Sigmoid colon (tissue), 7 donors: ENCODE measurements around the gene POLRMT. TPM values are rescaled to one million over a fixed set of nuclear protein-coding genes. Genes with fewer than 3 reads are reported as not detected.
"Not testable (repeated sequence)": the region's sequence is repeated elsewhere in the genome, so short reads cannot be mapped to it uniquely, and the experiment has no call there.

Experiments used
- DNase-seq: peaks from one replicate; pipeline ENCODE4 v3.0.0-alpha.2; 2019
- H3K27ac ChIP-seq, 4 donors: fragments of 200-600 bp; sonication (generic); one replicate each; pipeline ENCODE4 v1.5.1; 2016 to 2019; ENCODE audit warnings: mild to moderate bottlenecking in 1 of 4
- H3K27me3 ChIP-seq, 3 donors: fragments of 200-600 bp; sonication (generic); one replicate each; pipeline ENCODE4 v1.5.1; 2019; ENCODE audit warnings: mild to moderate bottlenecking in 1 of 3
- H3K36me3 ChIP-seq, 4 donors: fragments of 200-600 bp; sonication (generic); one replicate each; pipeline ENCODE4 v1.5.1; 2016 to 2019
- H3K4me1 ChIP-seq, 4 donors: fragments of 200-600 bp; sonication (generic); one replicate each; pipeline ENCODE4 v1.5.1; 2017 to 2019
- H3K4me3 ChIP-seq, 4 donors: fragments of 200-600 bp; sonication (generic); one replicate each; pipeline ENCODE4 v1.5.1; 2017 to 2019; ENCODE audit warnings: mild to moderate bottlenecking in 2 of 4, moderate library complexity in 1 of 4
- H3K9me3 ChIP-seq, 4 donors: fragments of 200-600 bp in 3 of 4; sonication (generic) in 3 of 4; one replicate each; pipeline versions ENCODE4 v1.5.1 to v1.6.1; 2013 to 2019
- CTCF ChIP-seq, 4 experiments: fragments of 450-650 bp in 3 of 4; fragments of 200-600 bp in 1 of 4; IDR thresholded peaks; one replicate each; pipeline ENCODE4 v1.5.1; 2016 to 2019; ENCODE audit warnings: antibody characterized with exemption in 4 of 4, mild to moderate bottlenecking in 3 of 4, moderate library complexity in 2 of 4
- EP300 ChIP-seq, 4 donors: sonication (generic); formaldehyde crosslinking; IDR thresholded peaks; one replicate each; pipeline ENCODE4 v1.6.1; 2017; ENCODE audit warnings: antibody characterized with exemption in 4 of 4
- POLR2A ChIP-seq, 2 donors: fragments of 450-650 bp; IDR thresholded peaks; one replicate each; pipeline ENCODE4 v1.6.1; 2016; ENCODE audit warnings: antibody characterized with exemption in 2 of 2, mild to moderate bottlenecking in 2 of 2, moderate library complexity in 2 of 2
- POLR2AphosphoS5 ChIP-seq, 4 donors: sonication (generic); formaldehyde crosslinking; IDR thresholded peaks; one replicate each; pipeline ENCODE4 v1.6.1; 2017; ENCODE audit warnings: antibody characterized with exemption in 4 of 4
- whole genome bisulfite sequencing, 2 donors: extraction: QIAGEN DNeasy Blood & Tissue Kit; methylation state at CpG; one replicate each; pipeline ENCODE4 v1.1.7; 2013; 5-methylcytosine and 5-hydroxymethylcytosine counted together
- intact Hi-C: fragments of 100-400 bp; cut with DNase I; formaldehyde crosslinking; loops from one replicate; pipeline ENCODE4 v1.15.1; 2023
- polyA plus RNA-seq, 3 donors: library from polyadenylated mRNA; stranded (reverse); fragments of 200-250 nt; gene quantifications; one replicate each; pipeline ENCODE4 v1.2.3, GENCODE V29; 2013
- total RNA-seq, 4 donors: library from RNA; depleted of rRNA; stranded (reverse); fragments of >200 nt; gene quantifications; one replicate each; pipeline ENCODE4 v1.1.0, GENCODE V29; 2016
- donor health status: healthy with polysubstance abuse.
- donor health status: Bipolar disorder and iron deficiency.
- donor health status: healthy.

POLRMT gene
- total and polyA plus RNA-seq, 7 donors: 16.8 to 63.0 (median 24.0) TPM

- no peak overlapping the region for H3K4me3 ChIP-seq
- peaks cover 0 to 40% (median 29%) of the 10 kb centered on the region in 4 donors for H3K4me1 ChIP-seq
- H3K27ac ChIP-seq: no peak overlapping the region
- peaks cover 0 to 6% (median 4%) of the 10 kb centered on the region in 4 donors for H3K36me3 ChIP-seq
- intact Hi-C loops: no loop called here
- TF ChIP-seq EP300 (IDR thresholded peaks at IDR 0.05) (no peak), CTCF (IDR thresholded peaks at IDR 0.05) (peak in 3 of 4 experiments; percentile 11 to 27 (median 17))
- peak; percentile 80 for DNase-seq
- H3K9me3 ChIP-seq: no peaks in the 10 kb centered on the region
- WGBS, 2 donors: 3 to 9% methylated on average over 41 of the region's 41 CpGs
- peaks cover 40 to 88% (median 41%) of the 10 kb centered on the region in 3 donors for H3K27me3 ChIP-seq
These were observed 45.1 kb downstream of the POLRMT start for GRCh38 chr19:588093-588740.

GRCh38 chr19:585551-586110, 47.7 kb downstream of the POLRMT start:
- DNase-seq: no peak
- H3K9me3 ChIP-seq: no peaks in the 10 kb centered on the region
- no peak overlapping the region for H3K27ac ChIP-seq
- H3K36me3 ChIP-seq: peaks cover 19 to 32% (median 26%) of the 10 kb centered on the region in 4 donors
- no peak overlapping the region for H3K4me3 ChIP-seq
- WGBS, 2 donors: 54 to 69% methylated on average over 10 of the region's 10 CpGs
- peaks cover 23 to 62% (median 27%) of the 10 kb centered on the region in 3 donors for H3K27me3 ChIP-seq
- peaks cover 0 to 33% (median 26%) of the 10 kb centered on the region in 4 donors for H3K4me1 ChIP-seq
- intact Hi-C loops: no loop called here
- TF ChIP-seq EP300 (IDR thresholded peaks at IDR 0.05) (no peak), POLR2AphosphoS5 (IDR thresholded peaks at IDR 0.05) (peak in 1 of 4 donors; percentile 24), POLR2A (IDR thresholded peaks at IDR 0.05) (no peak), CTCF (IDR thresholded peaks at IDR 0.05) (no peak)

- H3K27me3 ChIP-seq: peaks cover 19 to 58% (median 23%) of the 10 kb centered on the region in 3 donors
- 79 to 86% methylated on average over 34 of the region's 34 CpGs for WGBS, 2 donors
- DNase-seq: not testable (repeated sequence)
These were observed 48.2 kb downstream of the POLRMT start for GRCh38 chr19:585146-585545.

GRCh38 chr19:584240-585001, 48.9 kb downstream of the POLRMT start:
- Histone ChIP-seq H3K27me3 (peaks cover 19 to 56% (median 22%) of the 10 kb centered on the region in 3 donors), H3K4me1 (peaks cover 0 to 27% (median 21%) of the 10 kb centered on the region in 4 donors), H3K27ac (no peak overlapping the region), H3K36me3 (peaks cover 25 to 44% (median 38%) of the 10 kb centered on the region in 4 donors), H3K4me3 (no peak overlapping the region), H3K9me3 (no peaks in the 10 kb centered on the region)
- WGBS, 2 donors: 19 to 36% methylated on average over 38 of the region's 38 CpGs
- TF ChIP-seq POLR2A (IDR thresholded peaks at IDR 0.05): no peak
- peak; percentile 70 to 85 (median 76) for TF ChIP-seq CTCF (IDR thresholded peaks at IDR 0.05)
- no peak for TF ChIP-seq EP300 (IDR thresholded peaks at IDR 0.05)
- peak in 1 of 4 donors; percentile 55 for TF ChIP-seq POLR2AphosphoS5 (IDR thresholded peaks at IDR 0.05)
- DNase-seq: no peak
- intact Hi-C loops: no loop called here

More at GRCh38 chr19:585146-585545, 48.2 kb downstream of the POLRMT start:
- Histone ChIP-seq H3K36me3 (peaks cover 24 to 36% (median 30%) of the 10 kb centered on the region in 4 donors), H3K4me1 (peaks cover 0 to 29% (median 22%) of the 10 kb centered on the region in 4 donors)
- intact Hi-C loops, H3K9me3 ChIP-seq, H3K4me3 ChIP-seq, H3K27ac ChIP-seq: not testable (repeated sequence)

- H3K4me1 ChIP-seq: peaks cover 0 to 22% (median 17%) of the 10 kb centered on the region in 4 donors
- no peak for TF ChIP-seq POLR2AphosphoS5 (IDR thresholded peaks at IDR 0.05)
- no peak for TF ChIP-seq EP300 (IDR thresholded peaks at IDR 0.05)
- TF ChIP-seq POLR2A (IDR thresholded peaks at IDR 0.05): no peak
- no peak for TF ChIP-seq CTCF (IDR thresholded peaks at IDR 0.05)
- H3K36me3 ChIP-seq: peaks cover 25 to 48% (median 38%) of the 10 kb centered on the region in 4 donors
- no peak overlapping the region for H3K27ac ChIP-seq
- no peak for DNase-seq
- H3K9me3 ChIP-seq: no peaks in the 10 kb centered on the region
- no peak overlapping the region for H3K4me3 ChIP-seq
- intact Hi-C loops: no loop called here
- H3K27me3 ChIP-seq: peaks cover 15 to 51% (median 17%) of the 10 kb centered on the region in 3 donors
- WGBS, 2 donors: 67 to 80% methylated on average over 5 of the region's 5 CpGs
These were observed 49.4 kb downstream of the POLRMT start for GRCh38 chr19:583968-584239.
